ENCODE measurements around the gene RHO. TPM values are rescaled to one million over a fixed set of nuclear protein-coding genes. Genes with fewer than 3 reads are reported as not detected.

Gene RHO
- total RNA-seq, 1 experiment from 2014 or later, result not detected

GRCh38 chr3:129584631-129585030 lies 56.2 kb downstream of the RHO start:
- Mint-ChIP-seq H3K27ac (ENCODE audit: low read depth, unreplicated experiment) (no peak overlapping the region), H3K36me3 (ENCODE audit: insufficient read depth, unreplicated experiment) (no peaks in the 10 kb centered on the region), H3K27me3 (ENCODE audit: insufficient read depth, unreplicated experiment) (no peaks in the 10 kb centered on the region), H3K9me3 (ENCODE audit: unreplicated experiment) (no peaks in the 10 kb centered on the region), H3K4me1 (ENCODE audit: insufficient read depth, unreplicated experiment) (peaks cover 6% of the 10 kb centered on the region), H3K4me3 (ENCODE audit: unreplicated experiment) (no peak overlapping the region)
- no peak for DNase-seq (ENCODE audit: unreplicated experiment)
- POLR2A ChIA-PET, result no interaction called here
- no TSS peak for BruUV-seq (replicated peaks)
- intact Hi-C loops (cut with micrococcal nuclease), result no loop called here
- no peak for TF ChIP-seq CTCF (IDR thresholded peaks at IDR 0.05; ENCODE audit: unreplicated experiment)
- CTCF ChIA-PET, result no interaction called here

Other genes with a start within 250 kb of the RHO start
- 29.4 and 42.8 TPM in 2 replicates for gene HMCES, start 249.8 kb upstream of the RHO start, total RNA-seq (2022)
- 0.22 TPM in 1 of 2 replicates, not detected in the other for gene EFCAB12, start 100.0 kb upstream of the RHO start, total RNA-seq (2022)
- 30.6 and 35.8 TPM in 2 replicates for gene MBD4, start 88.7 kb upstream of the RHO start, total RNA-seq (2022)
- gene IFT122, start 88.4 kb upstream of the RHO start, total RNA-seq (2022), result 18.7 and 21.0 TPM in 2 replicates
- not detected in 2 replicates for gene H1-8, start 14.5 kb downstream of the RHO start, total RNA-seq (2022)
- 5.6 and 6.2 TPM in 2 replicates for gene PLXND1, start 78.0 kb downstream of the RHO start, total RNA-seq (2022)